Hematopoietic multipotent progenitor cell treated with erythropoietin and hydrocortisone succinate and interleukin-3 and kit ligand, for 4 days (in vitro differentiated cells): ENCODE results near the gene ZSCAN10.
A peak's percentile ranks its signal among the peaks of the same experiment; 100 is the strongest.
"Not testable (repeated sequence)": the region's sequence is repeated elsewhere in the genome, so short reads cannot be mapped to it uniquely, and the experiment has no call there.

ENCODE experiments used
- DNase-seq: peaks from one replicate; pipeline ENCODE4 v3.0.0-alpha.2; 2015

Gene ZSCAN10

DNA sequence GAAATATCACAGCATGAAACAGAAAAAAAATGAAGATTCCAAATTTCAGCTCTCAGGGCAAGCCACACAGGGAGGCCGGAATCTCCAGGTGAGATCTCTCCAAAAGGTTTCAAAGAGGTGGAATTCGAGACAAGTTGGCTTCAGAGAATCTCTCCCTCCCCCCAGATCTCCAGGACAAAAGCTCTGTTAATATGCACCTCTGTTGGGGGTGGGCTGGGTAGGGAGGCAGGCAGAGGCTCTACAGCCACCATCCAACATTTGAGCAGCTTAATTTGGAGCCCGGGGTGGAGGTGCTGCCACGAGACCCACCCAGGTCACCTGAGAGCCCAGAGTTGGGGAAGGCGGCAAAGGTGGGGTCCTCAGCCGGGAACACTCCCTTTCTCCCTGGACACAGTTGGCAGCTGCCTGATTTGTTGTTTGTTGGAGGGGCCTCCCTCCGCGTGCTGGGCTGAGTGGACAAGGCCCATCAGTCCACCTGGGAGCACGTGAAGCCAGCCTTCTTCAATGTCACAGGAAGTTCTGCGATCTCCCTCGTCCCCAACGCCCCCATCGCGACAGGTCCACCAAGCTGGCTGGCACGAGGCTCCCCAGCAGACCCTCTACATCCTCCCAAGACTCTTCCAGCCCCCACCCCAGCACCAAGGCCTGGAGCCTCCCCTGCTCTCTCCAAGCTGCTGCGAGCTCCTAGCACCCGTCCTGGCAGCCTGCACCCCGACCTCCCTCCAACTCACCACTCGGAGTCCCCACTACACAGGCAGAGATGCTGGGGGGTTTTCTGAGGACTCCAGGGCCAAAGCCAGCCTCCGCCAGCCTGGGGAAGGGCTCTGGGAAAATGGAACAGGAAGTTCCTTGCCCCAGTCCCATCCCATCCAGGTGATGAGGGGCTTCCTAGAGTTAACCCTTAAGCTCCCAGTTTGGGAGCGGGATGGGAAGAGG lies at the start of gene ZSCAN10:
ZSCAN10 (minus strand) TSS at position 836 of the 936 bp plus-strand sequence. CDS start 6,357 bp downstream, outside the sequence.
- DNase-seq, result no peak

DNA sequence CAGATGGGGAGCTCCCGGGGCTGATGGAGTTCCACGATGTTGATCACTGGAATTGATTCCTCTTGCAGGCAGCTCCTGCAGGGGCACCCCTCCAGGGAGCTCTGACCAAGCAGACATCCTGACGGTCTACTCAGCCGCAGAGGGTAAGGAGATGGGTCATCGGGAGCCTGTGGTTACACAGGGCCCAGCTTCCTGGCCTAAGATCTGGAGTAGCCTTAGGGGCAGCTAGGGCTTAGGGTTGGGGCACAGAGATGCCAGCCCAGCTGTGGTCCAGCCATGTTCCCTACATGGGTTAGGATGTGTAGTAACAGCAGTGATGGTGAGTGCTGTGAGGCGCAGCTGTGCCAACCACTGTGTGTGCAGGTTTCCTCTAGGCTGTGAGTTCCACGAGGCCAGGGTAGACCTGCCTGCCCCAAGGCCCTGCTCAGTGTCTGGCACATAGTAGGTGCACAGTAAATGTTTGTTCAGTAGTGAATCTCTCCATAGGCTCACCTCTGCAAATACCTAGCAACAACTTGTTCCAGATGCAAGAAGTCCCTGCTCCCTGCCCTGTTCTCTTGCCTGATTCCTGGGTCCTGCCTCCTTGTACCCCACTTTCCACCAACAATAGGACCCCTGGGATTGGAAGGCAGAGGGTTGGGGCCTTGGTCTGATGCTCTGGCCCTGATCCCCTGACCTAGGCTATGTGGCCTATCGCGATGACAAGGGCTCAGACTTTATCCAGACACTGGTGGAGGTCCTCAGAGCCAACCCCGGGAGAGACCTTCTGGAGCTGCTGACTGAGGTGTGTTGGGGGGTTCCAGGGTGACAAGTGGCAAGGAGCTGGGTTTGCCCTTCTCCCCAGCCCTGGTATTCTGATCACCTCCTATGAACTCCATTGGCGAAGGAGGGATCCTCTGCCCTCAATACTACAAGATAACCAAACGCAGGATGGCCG lies 49.4 kb upstream of the ZSCAN10 start:
- no peak for DNase-seq

DNA sequence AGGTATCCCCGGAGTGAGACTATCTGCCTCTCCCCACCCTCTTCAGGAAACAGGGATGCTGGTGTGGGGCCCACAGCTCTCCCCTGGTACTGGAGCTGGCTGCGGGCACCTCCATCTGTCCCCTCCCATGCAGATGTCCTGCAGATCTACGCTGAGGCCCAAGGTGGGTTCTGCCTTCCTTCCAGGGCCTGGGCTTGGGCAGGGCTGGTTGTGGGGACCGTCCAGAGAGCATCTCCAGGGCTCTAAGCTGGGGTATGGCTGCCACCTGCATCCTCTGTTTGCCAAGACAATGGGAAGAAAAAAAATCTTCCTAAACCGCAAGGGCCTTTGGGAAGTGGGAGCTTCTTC lies 48.6 kb upstream of the ZSCAN10 start:
- no peak for DNase-seq

DNA sequence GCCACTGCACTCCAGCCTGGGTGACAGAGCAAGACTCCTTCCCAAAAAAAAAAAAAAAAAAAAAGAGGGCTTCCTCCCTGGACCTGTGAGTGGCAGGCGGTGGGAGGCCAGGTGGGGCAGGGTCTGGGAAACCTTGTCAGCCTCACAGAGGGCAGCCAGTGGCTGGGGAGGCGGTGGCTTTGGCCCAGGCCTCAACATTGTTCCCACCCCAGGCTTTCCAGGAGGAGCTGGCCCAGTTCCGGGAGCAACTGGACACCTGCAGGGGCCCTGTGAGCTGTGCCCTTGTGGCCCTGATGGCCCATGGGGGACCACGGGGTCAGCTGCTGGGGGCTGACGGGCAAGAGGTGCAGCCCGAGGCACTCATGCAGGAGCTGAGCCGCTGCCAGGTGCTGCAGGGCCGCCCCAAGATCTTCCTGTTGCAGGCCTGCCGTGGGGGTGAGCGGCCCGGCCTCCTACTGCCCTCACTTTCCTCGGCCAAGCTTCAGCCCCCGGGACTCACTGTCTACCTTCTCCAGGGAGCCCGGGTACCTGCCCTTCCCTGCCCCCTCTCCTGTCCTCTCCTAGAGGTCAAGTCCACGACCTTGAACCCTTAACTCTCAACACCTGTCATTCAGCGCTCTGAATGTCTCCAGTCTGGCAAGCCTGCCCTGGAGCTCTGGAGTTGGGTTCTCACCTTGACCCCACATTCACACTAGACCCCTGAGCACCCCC lies 48.1 kb upstream of the ZSCAN10 start:
- DNase-seq, result no peak

DNA sequence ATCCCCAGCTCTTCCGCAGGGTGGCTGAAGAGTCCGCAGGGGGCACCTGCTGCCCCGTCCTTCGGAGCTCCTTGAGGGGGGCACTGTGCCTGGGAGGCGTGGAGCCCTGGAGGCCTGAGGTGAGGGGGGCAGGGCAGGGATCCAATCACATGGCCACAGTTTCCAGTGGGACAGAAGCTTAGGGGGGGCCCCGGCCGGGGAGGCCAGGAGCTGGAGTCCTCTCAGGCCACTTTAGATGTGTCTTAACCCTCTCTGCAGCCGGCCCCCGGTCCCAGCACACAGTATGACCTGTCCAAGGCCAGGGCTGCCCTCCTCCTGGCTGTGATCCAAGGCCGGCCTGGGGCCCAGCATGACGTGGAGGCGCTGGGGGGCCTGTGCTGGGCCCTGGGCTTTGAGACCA lies 46.6 kb upstream of the ZSCAN10 start:
- DNase-seq, result no peak

DNA sequence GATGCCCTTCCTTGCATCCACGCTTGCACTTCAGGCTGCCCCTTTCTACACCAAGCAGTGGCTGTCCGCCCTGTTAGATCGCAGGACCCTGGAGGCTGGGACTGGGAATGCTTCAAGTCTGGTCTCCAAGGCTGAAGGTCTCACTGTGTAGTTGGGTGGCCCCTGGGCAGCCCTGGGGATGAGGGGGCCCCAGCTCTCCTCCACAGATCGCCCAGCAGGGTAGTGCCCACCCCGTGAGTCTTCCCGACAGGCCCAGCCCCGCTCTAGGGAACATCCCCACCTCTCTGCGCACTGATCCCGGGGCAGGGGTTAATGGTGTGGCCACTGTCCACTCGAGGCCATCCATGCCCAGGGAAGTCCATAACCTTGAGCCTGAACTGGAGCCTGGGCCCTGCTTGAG lies 46.1 kb upstream of the ZSCAN10 start:
- DNase-seq, result no peak

DNA sequence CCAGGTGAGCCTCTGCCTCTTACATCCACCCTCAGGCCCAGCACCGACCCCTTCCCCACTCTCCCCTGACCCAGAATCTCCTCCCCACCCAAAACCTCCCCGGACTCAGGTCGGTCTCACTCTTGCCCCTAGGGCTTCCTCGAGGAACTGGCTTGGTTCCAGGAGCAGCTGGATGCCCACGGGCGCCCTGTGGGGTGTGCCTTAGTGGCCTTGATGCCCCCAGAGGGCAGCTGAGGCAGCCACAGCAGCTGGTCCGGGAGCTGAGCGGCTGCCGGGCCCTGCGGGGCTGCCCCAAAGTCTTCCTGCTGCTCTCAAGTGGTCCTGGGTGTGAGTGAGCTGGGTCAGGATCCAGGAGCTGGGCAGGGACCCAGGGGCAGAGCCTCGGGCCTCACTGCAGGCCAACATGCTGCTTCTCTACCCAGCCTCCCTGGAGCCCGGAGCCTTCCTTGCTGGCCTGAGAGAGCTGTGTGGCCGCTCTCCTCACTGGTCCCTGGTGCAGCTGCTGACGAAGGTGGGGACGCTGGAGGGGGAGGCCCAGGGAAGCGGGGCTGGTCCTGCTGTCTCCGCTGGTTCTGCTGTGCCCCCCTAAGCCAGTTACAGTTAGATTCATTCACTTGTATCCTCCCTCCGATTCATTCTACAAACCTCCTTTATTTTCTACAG lies 45.4 kb upstream of the ZSCAN10 start:
- no peak for DNase-seq

DNA sequence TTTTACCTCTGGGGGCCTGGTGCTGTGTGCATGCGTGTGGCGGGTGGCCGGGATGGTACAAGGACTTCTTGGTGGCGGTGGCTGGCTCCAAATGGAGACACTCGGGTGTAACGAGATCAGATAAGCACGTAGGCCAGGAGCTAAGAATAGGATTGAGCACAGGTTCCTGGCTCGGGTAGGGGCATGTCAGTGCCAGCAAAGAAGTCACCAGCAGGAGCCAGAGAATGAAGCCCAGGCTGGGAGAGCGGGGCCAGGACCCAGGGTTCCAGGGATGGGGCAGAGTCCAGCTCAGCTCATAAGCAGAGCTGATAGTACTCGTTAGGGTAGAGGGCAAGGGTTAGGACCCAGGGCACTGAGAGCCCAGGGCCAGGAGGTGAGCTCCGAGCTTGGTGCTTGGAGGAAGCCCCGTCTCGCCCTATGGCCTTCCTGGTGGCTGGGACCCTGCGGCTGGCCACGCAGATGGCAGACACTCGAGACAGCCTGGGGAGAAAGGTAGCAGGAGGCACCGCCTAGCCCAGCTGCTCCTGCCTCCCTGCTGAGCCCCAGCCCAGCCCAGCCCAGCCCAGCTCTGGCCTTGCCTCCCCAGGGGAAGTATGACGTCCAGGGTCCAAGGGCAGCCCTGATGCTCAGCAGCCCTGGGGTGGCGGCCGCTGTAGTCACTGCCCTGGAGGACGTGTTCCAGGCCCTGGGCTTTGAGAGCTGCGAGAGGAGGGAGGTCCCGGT lies 44.7 kb upstream of the ZSCAN10 start:
- no peak for DNase-seq

DNA sequence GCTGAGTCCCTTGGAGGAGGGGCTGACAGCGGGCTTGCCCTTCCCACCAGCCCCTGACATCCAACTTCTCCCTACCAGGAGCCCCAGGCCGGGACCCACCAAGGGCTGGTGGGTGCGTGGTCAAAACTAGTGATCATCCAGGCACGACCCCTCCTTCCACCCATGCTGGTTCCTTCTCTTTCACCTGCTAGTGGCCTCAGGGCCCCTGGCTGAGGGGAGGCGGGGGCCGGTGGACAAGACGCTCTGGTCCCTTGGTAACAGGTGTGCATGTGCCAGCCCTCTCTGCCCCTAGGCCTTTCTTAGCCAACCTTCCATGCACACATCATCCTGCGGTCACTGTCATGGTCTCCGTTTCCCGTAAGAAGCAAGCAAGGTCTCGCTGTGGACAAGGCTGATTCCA lies 44.1 kb upstream of the ZSCAN10 start:
- DNase-seq, result no peak

DNA sequence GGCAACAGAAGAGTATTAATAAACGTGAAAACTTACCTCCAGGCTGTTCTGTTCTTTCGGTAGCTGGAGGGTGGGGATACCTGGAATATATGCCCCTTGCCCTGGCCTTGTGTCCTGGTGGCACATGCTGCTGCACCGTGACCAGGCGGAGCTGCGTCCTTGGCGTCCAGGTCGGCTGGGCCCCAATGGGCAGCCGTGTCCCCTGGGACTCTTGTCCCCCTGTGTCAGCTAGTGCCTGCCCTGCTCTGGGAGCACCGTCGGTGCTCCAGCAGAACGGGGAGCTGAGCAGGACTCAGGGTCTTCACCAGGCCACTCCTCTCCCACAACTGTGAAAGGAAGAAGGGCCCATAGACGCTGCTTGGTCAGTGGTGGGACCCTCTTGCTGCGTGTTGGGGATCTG lies 43.7 kb upstream of the ZSCAN10 start:
- no peak for DNase-seq

DNA sequence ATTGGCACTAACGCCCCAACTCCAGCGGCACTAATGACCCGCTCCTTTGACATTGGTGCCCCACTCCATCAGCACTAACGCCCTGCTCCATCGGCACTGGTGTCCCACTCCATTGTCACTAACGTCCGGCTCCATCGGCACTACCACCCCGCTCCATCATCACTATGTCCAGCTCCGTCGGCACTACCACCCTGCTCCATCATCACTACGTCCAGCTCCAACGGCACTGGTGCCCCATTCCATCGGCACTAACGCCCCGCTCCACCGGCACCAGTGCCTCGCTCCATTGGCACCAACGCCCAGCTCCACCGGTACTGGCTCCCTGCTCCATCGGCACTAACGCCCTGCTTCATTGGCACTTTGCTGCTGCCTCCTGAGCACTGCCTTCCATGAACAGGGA lies 43.2 kb upstream of the ZSCAN10 start:
- DNase-seq, result no peak

DNA sequence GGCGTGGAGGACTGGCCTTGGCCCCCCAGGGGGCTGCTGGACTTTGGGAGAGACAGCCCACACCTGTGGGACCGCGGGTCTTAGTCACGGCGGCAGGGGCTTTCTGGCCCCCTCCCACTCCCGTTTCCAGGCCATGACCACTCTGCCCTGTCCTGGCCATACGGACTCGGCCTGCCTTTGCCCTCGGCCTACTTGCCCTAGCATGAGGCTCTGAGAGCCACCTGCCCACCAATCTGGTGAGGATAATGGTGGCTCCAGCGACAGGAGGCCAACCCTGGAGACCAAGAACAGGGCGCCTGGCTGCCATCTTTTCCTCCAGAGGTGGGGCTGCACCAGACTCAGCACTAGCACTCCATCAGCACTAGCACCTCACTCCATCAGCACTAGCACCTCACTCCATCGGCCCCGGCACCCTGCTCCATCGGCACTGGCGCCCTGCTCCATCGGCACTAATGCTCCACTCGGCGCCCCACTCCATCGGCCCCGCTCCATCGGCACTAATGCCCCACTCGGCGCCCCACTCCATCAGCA lies 42.8 kb upstream of the ZSCAN10 start:
- no peak for DNase-seq

DNA sequence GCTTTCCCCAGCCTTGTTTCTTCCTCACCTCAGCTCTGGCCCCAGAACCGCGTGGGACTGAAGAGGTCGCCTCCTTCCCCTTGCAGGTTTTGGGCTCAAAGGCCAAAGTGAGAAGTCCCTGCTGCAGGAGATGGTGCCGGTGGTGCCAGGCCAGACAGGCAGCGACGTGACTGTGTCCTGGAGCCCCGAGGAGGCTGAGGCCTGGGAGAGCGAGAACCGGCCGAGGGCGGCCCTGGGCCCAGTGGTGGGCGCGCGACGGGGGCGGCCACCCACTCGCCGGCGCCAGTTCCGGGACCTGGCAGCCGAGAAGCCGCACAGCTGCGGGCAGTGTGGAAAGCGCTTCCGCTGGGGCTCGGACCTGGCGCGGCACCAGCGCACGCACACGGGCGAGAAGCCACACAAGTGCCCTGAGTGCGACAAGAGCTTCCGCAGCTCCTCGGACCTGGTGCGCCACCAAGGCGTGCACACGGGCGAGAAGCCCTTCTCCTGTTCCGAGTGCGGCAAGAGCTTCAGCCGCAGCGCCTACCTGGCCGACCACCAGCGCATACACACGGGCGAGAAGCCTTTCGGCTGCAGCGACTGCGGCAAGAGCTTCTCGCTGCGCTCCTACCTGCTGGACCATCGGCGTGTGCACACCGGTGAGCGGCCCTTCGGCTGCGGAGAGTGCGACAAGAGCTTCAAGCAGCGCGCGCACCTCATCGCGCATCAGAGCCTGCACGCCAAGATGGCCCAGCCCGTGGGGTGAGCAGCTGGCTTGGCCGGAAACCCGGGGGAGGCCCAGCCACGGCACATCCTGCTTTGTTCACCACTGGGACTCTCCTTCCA lies 41.7 kb upstream of the ZSCAN10 start:
- no peak for DNase-seq

DNA sequence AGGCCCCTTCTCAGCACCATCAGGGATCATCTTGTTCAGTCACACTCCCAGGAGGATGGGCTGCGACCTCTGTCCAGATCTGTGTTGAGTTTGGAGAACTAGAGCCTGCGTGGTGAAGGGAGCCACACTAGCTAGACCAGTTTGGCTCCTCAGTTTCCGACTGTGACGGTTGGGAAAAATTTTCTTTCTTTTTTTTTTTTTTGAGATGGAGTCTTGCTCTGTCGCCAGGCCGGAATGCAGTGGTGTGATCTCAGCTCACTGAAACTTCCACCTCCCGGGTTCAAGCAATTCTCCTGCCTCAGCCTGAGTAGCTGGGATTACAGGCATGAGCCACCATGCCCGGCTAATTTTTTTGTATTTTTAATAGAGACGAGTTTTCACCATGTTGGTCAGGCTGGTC lies 40.5 kb upstream of the ZSCAN10 start:
- DNase-seq, result not testable (repeated sequence)

DNA sequence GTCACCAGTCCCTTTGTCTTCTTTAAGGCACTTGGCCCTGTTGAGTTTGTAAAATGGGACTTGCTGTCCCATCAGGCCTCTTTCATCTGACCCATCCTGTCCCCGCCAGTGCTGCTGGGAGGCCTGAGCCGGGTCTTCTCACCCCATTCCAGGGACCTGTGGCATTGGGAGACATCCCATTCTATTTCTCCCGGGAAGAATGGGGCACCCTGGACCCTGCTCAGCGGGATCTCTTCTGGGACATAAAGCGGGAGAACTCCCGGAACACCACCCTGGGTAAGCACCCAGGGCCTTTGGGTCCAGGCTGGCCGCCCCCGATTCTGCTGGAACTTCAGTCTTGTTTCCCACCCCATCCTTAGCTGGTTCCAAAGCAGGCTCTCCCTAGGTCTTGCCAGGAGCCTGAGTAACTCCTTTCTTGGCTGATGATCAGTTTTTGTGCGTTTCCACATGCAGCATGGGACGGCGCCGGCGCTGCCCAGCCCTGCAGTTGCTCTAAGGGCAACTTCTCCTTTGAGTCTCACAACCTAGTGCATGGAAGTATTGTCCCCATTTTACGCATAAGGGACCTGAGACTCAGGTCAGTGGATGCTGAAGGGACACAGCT lies 39.8 kb upstream of the ZSCAN10 start:
- no peak for DNase-seq

DNA sequence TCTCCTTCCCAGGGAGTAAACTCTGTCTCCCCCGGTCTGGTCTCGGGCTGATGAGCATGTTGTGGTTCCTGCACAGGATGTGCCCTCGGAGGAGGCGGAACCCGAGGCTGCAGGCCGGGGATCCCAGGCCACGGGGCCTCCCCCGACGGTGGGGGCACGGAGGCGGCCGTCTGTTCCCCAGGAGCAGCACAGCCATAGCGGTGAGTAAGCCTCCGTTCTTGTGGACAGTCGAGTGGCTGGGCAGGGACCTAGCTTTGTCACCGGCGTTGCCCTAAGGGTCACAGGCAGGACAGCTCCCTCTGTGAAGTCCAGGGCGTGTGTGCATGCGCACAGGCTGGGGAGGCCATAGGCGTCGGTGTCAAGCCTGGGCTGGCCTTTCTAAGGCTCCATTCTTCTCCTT lies 39.2 kb upstream of the ZSCAN10 start:
- no peak for DNase-seq

DNA sequence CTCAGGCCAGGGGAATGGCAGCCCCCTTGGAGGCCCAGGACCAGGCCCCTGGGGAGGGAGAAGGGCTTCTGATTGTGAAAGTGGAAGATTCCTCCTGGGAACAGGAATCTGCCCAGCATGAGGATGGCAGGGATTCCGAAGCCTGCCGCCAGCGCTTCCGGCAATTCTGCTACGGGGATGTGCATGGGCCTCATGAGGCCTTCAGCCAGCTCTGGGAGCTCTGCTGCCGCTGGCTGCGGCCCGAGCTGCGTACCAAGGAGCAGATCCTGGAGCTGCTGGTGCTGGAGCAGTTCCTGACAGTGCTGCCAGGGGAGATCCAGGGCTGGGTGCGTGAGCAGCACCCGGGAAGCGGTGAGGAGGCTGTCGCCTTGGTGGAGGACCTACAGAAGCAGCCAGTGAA lies 38.2 kb upstream of the ZSCAN10 start:
- no peak for DNase-seq

DNA sequence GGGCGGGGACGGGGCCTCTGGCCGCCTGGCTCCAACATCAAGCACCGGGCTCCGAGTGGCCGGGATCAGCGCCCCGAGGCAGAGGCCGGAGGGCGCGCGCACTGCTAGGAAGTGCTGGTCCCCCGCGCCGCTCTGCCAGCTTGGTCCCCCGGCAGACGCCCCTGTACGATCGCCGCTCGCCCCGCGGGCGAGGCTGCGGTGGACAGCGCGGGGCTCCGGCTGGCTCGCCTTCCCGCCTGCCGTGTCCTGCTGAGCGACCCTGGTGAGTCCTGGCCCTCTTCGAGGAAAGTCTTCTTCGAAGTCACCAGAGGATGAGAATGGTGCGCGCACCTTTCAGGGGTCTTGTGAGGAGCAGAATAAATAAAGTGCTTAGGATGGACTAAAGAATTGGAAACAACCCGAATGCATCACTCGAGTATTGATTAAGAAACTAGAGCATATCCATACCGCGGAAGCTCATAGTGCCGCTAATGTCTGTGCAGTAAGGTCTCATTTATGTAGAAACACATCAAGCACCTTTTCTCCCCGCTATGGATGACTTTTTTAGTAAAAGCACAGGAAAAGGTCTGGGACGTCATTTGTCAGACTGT lies 36.1 kb upstream of the ZSCAN10 start:
- peak; percentile 24 for DNase-seq

DNA sequence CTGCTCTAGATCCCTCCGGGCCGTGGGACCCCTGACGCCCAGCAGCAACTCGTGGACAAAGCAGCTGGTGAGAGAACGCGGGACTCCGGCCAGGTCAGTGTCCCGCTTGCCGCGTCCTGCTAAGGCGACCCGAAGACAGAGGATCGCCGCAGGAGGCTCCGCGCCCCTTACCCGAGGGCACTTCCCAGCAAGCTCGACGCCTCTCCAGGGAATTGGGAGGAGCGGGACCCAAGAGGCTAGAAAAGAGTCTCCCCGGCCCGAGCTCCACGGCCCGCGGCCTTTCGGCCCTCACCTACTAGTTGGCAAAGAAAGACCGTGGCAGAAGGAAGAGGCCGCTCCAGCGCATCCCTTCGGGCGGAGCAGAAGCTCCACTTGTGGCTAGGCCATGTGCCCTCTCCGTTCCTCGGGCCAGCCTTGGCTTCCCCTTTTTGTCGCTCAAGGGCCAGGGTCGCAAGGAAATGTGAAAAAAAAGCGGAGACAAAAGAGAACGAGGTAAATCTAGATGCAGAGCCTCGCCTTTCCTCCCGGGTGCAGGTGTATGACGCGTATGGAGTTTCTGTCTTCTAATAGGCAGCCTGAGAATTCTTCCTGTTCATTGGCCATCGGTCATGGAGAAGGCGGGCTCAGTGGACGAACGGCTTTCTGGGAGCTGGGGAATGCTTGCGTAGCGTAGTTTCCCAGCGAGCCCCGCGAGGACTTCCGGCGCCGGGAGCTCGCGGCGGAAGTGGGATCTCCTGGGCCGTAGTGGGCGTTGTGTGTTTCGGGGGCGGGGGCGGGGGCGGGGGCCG lies 35.4 kb upstream of the ZSCAN10 start, which contains the start of gene ZNF213:
ZNF213 (plus strand) TSS at position 692 of the 788 bp plus-strand sequence. CDS start 2,252 bp downstream, outside the sequence.
- peak; percentile 99 for DNase-seq
